Measurements from ENCODE around the gene POLN.

POLN gene

DNA sequence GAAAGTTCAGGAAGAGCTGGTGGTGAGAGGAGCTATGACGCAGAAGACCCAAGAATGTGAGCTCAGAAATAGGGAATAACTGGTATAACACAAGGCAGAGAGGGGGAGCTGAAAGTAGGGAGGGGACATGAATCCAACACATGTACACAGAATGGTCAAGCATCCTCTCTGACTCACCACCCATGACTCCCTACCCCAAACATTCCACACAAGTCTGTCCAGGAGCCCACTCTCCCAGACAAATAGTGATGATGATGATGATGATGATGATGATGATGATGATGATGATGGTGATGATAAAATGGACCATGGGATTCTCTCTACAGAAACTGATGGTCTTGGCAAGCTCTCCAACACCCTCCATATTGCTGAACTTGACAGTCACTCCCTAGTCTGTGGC, 136.4 kb downstream of the POLN start:
- Mint-ChIP-seq H3K27me3 (peaks cover 43% of the 10 kb centered on the region), H3K36me3 (ENCODE audit: low read depth) (no peaks in the 10 kb centered on the region), H3K4me3 (no peak overlapping the region), H3K4me1 (ENCODE audit: low read depth) (peaks cover 6% of the 10 kb centered on the region), H3K9me3 (peaks cover 32% of the 10 kb centered on the region), H3K27ac (no peak overlapping the region)
- intact Hi-C loops (cut with micrococcal nuclease): no loop called here

DNA sequence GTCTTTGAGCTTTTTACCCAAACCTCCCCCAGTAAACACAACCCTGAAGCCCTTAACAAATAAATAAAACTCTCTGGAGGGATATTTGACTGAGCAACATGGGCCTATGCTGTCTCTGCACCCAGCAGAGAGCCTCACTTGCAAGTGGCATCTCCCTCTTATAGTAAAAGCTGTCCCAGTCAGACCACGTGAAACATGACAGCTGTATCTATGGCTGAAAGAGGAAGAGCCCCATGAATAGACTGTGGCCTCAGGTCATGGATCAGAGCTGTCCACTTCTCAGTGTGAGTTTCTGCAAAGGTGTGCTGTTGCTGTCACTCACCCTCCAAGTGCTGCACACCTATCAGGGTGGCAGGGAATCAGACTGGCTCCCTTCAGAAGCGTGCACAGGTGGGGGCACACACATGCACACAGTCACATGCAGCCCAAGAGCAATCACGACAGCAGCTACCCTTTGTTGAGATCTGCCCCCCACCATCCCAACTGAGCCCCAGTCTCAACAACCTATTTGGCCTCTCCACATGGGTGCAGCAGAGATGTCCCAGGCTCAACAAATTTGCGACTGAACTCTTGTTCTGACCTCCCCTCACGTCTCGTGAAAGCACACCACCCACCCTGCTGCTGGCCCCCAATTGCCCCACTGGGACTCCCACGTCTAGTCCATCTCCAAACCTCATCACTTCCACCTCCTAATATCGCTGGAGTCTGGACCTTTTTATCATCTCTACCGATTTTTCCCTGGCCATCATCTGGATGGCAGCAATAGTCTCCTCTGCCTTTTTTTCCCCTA, 137.2 kb downstream of the POLN start:
- Mint-ChIP-seq H3K36me3 (ENCODE audit: low read depth) (no peaks in the 10 kb centered on the region), H3K27me3 (peaks cover 41% of the 10 kb centered on the region), H3K4me3 (no peak overlapping the region), H3K9me3 (peaks cover 32% of the 10 kb centered on the region), H3K4me1 (ENCODE audit: low read depth) (peaks cover 6% of the 10 kb centered on the region), H3K27ac (no peak overlapping the region)
- intact Hi-C loops (cut with micrococcal nuclease): no loop called here

DNA sequence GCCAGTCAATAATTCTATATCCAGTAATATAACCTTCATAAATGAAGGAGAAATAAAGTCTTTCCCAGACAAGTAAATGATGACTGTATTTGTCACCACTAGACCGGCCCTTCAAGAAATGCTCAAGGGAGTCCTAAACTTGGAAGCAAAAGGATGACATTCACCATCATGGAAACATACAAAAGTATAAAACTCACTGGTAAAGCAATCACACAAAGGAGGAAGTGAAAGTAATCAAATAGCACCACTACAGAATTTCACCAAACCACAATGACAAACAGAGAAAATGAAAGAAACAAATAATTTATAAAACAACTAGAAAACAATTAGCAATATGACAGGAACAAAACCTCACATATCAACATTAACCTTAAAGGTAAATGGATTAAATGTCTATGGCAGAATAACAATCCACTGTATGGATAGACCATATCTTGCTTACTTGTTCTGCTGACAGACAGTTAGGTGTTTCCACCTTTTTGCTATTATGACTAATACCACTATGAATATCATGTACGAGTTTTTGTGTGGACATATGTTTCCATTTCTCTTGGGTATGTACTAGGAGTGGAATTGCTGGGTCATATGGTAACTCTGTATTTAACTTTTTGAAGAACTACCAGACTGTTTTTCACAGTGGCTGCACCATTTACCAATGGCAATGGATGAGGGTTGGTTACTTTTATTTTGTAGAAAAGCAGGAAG, 137.9 kb downstream of the POLN start:
- Mint-ChIP-seq H3K9me3 (peaks cover 32% of the 10 kb centered on the region), H3K27me3 (peaks cover 44% of the 10 kb centered on the region)
- intact Hi-C loops (cut with micrococcal nuclease): no loop called here

GRCh38 chr4:2103127-2103842, 138.6 kb downstream of the POLN start:
- Mint-ChIP-seq H3K27ac (no peak overlapping the region), H3K36me3 (ENCODE audit: low read depth) (no peaks in the 10 kb centered on the region), H3K4me1 (ENCODE audit: low read depth) (no peaks in the 10 kb centered on the region), H3K4me3 (no peak overlapping the region), H3K27me3 (peaks cover 50% of the 10 kb centered on the region), H3K9me3 (peaks cover 32% of the 10 kb centered on the region)
- intact Hi-C loops (cut with micrococcal nuclease): no loop called here

More for the DNA sequence above, 137.9 kb downstream of the POLN start:
- H3K36me3 Mint-ChIP-seq (ENCODE audit: low read depth): no peaks in the 10 kb centered on the region
- H3K4me3 Mint-ChIP-seq: no peak overlapping the region
- H3K27ac Mint-ChIP-seq: no peak overlapping the region
- peaks cover 5% of the 10 kb centered on the region for H3K4me1 Mint-ChIP-seq (ENCODE audit: low read depth)

DNA sequence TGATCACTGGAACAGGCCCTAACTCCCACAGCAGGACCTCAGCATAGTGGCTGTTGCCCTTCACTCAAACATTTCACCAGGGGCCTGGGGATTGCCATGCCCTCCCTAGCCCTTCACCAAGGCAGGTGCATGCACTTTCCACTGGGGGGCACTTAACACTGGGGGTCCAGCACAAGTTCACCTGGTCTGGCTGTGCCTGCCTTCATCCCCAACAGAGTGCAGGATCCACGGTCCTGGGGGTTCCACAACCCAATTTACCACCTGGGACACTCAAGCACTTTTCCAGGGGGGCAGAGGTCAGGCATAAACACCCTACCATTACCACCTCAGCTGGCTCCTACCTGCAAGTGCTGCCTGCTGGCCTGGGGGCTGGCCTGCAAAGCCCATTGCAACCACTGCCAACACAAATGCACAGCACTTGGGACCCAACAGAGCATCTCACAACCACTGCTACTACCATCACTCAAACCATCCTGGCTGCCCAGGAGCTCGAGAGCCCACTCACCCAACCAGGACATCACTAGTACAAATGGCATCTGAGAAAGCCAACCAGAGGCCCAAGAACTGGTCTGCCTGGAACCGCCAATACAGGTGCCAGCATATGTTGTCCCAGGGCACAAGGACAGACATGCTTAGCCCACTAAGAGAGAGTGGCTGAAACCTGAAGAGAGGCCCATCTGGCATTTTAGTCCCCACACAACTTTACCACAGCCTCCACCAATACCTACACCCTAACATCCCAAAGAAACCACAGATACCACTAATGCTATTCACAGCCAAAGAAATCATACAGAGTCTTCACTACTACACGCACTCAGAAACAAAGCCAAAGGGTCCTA, 139.7 kb downstream of the POLN start:
- H3K4me1 Mint-ChIP-seq (ENCODE audit: low read depth): no peaks in the 10 kb centered on the region
- H3K36me3 Mint-ChIP-seq (ENCODE audit: low read depth): no peaks in the 10 kb centered on the region
- peaks cover 32% of the 10 kb centered on the region for H3K9me3 Mint-ChIP-seq
- peaks cover 54% of the 10 kb centered on the region for H3K27me3 Mint-ChIP-seq
- intact Hi-C loops (cut with micrococcal nuclease): no loop called here
- no peak overlapping the region for H3K27ac Mint-ChIP-seq
- H3K4me3 Mint-ChIP-seq: no peak overlapping the region

GRCh38 chr4:2101346-2102044, 140.4 kb downstream of the POLN start:
- H3K4me3 Mint-ChIP-seq: no peak overlapping the region
- intact Hi-C loops (cut with micrococcal nuclease): no loop called here
- H3K9me3 Mint-ChIP-seq: peaks cover 38% of the 10 kb centered on the region
- H3K27ac Mint-ChIP-seq: no peak overlapping the region
- no peaks in the 10 kb centered on the region for H3K36me3 Mint-ChIP-seq (ENCODE audit: low read depth)
- H3K27me3 Mint-ChIP-seq: peaks cover 62% of the 10 kb centered on the region
- no peaks in the 10 kb centered on the region for H3K4me1 Mint-ChIP-seq (ENCODE audit: low read depth)

DNA sequence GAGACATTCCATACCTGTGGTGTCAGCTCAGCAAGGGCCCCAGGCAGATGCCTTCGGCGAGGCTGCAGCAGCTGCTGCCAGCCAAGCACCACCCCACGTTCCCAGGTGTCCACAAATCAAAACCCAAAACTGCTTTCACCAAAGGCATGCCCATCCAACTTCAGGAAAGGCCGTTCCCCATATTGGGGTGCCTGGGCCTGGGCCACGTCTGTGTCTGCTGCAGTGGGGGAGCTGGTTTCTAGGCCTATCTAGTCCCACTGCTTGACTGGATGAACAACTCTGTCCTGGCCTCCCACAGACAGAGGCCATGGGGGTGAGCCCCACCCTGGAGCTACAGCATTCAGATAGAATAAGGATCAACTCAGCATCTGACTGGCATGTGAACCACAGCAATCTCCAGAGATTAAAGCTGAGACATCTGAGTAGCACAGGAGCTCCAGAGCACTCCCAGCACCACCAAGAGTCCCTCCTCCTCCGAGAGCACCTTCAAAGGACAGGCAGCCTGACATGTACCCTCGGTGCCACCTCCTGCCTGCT, 145.8 kb downstream of the POLN start:
- intact Hi-C loops (cut with micrococcal nuclease): no loop called here
- Mint-ChIP-seq H3K27me3 (peaks cover 79% of the 10 kb centered on the region), H3K4me3 (no peak overlapping the region), H3K36me3 (ENCODE audit: low read depth) (no peaks in the 10 kb centered on the region), H3K9me3 (peaks cover 12% of the 10 kb centered on the region), H3K4me1 (ENCODE audit: low read depth) (no peaks in the 10 kb centered on the region), H3K27ac (no peak overlapping the region)

GRCh38 chr4:2095236-2096072, 146.5 kb downstream of the POLN start:
- intact Hi-C loops (cut with micrococcal nuclease): no loop called here
- H3K4me3 Mint-ChIP-seq: no peak overlapping the region
- no peaks in the 10 kb centered on the region for H3K36me3 Mint-ChIP-seq (ENCODE audit: low read depth)
- H3K4me1 Mint-ChIP-seq (ENCODE audit: low read depth): no peaks in the 10 kb centered on the region
- H3K9me3 Mint-ChIP-seq: peaks cover 11% of the 10 kb centered on the region
- no peak overlapping the region for H3K27ac Mint-ChIP-seq
- peaks cover 80% of the 10 kb centered on the region for H3K27me3 Mint-ChIP-seq

DNA sequence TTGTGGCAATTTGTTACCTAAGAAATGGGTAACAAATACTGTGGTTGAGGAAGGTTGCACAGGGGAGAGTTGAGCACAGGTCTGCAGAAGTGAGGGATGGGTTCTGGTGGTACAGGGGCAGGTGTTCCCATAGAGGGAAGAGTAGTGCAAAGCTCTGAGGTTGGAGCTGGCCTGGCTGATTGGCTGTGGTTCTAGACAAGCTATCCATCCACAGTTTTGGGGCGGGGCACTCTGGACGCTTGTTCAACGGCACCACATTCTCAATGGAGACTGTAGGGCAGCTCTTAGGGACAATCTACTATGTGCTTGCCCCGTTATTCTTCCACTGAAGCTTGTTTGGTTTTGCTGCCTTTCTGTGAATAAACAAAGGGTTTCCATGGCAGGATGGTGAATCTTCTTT, 147.4 kb downstream of the POLN start:
- no peak overlapping the region for H3K27ac Mint-ChIP-seq
- peaks cover 11% of the 10 kb centered on the region for H3K9me3 Mint-ChIP-seq
- no peaks in the 10 kb centered on the region for H3K36me3 Mint-ChIP-seq (ENCODE audit: low read depth)
- no peaks in the 10 kb centered on the region for H3K4me1 Mint-ChIP-seq (ENCODE audit: low read depth)
- no peak overlapping the region for H3K4me3 Mint-ChIP-seq
- H3K27me3 Mint-ChIP-seq: peaks cover 80% of the 10 kb centered on the region
- intact Hi-C loops (cut with micrococcal nuclease): no loop called here

GRCh38 chr4:2093265-2093664, 148.7 kb downstream of the POLN start:
- H3K27me3 Mint-ChIP-seq: peaks cover 74% of the 10 kb centered on the region
- intact Hi-C loops (cut with micrococcal nuclease): no loop called here

DNA sequence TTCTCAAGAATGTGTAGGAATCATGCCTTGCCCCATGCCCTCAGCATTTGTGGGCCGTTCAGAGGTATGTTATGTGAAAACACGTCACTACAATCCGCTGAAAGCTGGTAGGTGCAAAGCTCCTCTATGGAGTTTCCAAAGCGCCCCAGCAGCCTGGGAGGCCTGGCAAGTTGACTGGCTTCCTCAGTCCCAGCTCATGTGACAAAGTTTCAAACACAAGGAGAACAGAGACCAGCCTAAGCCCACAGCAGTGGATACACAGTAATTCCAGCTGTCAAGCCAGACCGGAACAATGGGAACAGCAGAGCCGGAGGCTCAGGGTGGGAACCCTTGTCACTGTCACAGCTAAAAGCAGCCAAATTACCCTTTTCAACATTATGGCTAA, 149.3 kb downstream of the POLN start:
- Mint-ChIP-seq H3K9me3 (peaks cover 11% of the 10 kb centered on the region), H3K4me1 (ENCODE audit: low read depth) (no peaks in the 10 kb centered on the region), H3K36me3 (ENCODE audit: low read depth) (no peaks in the 10 kb centered on the region), H3K27ac (no peak overlapping the region), H3K4me3 (no peak overlapping the region), H3K27me3 (peaks cover 71% of the 10 kb centered on the region)
- intact Hi-C loops (cut with micrococcal nuclease): no loop called here

More at GRCh38 chr4:2093265-2093664, 148.7 kb downstream of the POLN start:
- H3K4me1 Mint-ChIP-seq (ENCODE audit: low read depth): no peaks in the 10 kb centered on the region
- no peak overlapping the region for H3K27ac Mint-ChIP-seq
- no peaks in the 10 kb centered on the region for H3K36me3 Mint-ChIP-seq (ENCODE audit: low read depth)
- peaks cover 11% of the 10 kb centered on the region for H3K9me3 Mint-ChIP-seq
- H3K4me3 Mint-ChIP-seq: no peak overlapping the region

GRCh38 chr4:2091990-2092668, 149.8 kb downstream of the POLN start:
- Mint-ChIP-seq H3K4me1 (ENCODE audit: low read depth) (no peaks in the 10 kb centered on the region), H3K27ac (no peak overlapping the region), H3K9me3 (peaks cover 11% of the 10 kb centered on the region), H3K27me3 (peaks cover 70% of the 10 kb centered on the region), H3K4me3 (no peak overlapping the region), H3K36me3 (ENCODE audit: low read depth) (no peaks in the 10 kb centered on the region)
- intact Hi-C loops (cut with micrococcal nuclease): no loop called here
